HL-60/S4 treated with phorbol 12-myristate 13-acetate at 8.2 ng/mL for 4 days and 3 days (cell line): ENCODE measurements around the gene NDUFA13.

Source experiments
- in situ Hi-C: fragments of 300-500 bp; cut with MboI; formaldehyde crosslinking; loops from 2 replicates; pipeline ENCODE4 v1.15.0; 2022; ENCODE audit warnings: low sequenced_read_pairs

NDUFA13 gene

DNA sequence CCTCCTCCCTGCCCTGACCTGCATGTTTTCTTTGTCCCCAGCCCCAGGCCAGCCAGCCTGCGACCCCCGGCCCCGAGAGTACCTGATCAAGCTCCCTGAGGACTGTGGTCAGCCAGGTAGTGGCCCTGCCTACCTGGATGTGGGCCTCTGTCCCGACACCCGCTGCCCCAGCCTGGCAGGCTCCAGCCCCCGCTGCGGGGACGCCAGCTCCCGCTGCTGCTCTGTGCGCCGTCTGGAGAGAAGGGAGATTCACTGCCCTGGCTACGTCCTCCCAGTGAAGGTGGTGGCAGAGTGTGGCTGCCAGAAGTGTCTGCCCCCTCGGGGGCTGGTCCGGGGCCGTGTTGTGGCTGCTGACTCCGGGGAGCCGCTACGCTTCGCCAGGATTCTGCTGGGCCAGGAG is 27.6 kb downstream of the NDUFA13 start:
- in situ Hi-C loops, result no loop called here

DNA sequence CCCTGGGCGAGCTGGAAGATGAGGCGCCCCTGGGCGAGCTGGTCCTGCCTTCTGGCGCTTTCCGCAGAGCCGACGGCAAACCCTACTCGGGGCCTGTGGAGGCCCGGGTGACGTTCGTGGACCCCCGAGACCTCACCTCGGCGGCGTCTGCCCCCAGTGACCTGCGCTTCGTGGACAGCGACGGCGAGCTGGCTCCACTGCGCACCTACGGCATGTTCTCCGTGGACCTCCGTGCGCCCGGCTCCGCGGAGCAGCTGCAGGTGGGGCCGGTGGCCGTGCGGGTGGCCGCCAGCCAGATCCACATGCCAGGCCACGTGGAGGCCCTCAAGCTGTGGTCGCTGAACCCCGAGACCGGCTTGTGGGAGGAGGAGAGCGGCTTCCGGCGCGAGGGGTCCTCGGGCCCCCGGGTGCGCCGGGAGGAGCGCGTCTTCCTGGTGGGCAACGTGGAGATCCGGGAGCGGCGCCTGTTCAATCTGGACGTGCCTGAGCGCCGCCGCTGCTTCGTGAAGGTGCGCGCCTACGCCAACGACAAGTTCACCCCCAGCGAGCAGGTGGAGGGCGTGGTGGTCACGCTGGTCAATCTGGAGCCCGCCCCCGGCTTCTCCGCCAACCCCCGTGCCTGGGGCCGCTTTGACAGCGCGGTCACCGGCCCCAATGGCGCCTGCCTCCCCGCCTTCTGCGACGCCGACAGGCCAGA is 28.4 kb downstream of the NDUFA13 start:
- in situ Hi-C loops, result no loop called here

DNA sequence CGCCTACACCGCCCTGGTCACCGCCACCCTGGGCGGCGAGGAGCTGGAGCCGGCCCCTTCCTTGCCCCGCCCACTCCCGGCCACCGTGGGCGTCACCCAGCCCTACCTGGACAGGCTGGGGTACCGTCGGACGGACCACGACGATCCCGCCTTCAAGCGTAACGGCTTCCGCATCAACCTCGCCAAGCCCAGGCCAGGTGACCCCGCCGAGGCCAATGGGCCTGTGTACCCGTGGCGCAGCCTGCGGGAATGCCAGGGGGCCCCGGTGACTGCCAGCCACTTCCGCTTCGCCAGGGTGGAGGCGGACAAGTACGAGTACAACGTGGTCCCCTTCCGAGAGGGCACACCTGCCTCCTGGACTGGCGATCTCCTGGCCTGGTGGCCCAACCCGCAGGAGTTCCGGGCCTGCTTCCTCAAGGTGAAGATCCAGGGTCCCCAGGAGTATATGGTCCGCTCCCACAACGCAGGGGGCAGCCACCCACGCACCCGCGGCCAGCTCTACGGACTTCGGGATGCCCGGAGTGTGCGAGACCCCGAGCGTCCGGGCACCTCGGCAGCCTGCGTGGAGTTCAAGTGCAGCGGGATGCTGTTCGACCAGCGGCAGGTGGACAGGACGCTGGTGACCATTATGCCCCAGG is 29.0 kb downstream of the NDUFA13 start:
- in situ Hi-C loops, result no loop called here

DNA sequence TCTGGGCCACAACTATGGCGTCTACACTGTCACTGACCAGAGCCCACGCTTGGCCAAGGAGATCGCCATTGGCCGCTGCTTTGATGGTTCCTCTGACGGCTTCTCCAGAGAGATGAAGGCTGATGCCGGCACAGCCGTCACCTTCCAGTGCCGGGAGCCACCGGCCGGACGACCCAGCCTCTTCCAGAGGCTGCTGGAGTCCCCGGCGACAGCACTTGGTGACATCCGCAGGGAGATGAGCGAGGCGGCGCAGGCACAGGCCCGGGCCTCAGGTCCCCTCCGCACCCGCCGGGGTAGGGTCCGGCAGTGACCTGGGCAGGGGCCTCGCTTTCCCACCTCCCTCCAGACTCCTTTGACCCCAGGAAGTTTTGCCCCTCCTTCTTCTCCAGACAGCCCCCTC is 29.7 kb downstream of the NDUFA13 start:
- in situ Hi-C loops, result no loop called here

DNA sequence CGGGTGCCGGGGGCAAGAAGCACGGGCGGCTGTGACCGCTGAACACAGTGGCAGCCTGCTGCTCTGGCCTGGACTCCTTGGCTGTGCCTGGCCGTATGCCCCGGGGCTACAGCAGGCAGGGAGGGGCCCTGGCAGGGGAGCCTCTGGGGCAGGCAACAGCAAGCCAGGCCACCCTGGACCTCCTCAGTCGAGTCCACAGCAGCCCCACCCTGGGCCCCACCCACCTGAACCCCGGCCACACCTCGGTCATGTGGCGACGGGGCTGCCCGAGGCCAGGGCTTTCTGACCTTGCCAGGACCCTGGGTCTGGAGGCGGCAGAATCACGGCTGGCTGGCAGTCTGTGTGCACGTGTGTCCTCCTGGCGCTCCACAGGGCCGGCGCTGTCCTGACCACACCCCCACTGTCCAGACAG is 30.7 kb downstream of the NDUFA13 start:
- in situ Hi-C loops, result no loop called here

DNA sequence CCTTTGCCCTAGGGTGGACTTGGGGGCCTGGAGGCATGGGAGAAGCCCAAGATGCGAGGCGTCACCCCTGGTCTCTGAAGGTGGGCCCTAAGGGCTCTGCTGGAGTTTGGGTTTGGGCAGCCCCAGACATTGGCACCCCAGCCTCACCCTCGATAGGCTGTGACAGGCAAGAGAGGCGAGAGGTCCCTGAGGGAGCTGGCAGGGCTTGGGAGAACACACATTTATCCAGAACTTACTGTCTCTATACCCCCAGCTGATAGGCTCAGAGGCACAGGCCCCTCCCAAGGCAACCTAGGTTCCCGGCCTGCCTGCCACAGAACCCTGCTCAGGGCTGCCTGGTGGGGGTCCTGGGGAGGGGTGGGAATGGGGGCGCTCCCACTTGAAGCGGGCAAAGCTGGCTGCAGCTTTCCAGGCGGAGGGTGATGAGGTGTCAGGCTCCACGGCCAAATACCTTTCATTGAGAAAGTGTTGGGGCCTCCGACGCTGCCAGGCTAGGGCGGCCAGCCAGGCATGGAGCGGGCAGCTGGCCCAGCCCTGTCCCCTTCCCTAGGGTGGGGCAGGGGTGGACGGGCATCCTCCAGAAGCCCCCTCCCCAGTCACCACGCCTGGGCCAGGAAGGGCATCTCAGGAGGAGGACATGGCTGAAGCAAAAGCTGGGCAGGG is 31.8 kb downstream of the NDUFA13 start:
- in situ Hi-C loops, result no loop called here

DNA sequence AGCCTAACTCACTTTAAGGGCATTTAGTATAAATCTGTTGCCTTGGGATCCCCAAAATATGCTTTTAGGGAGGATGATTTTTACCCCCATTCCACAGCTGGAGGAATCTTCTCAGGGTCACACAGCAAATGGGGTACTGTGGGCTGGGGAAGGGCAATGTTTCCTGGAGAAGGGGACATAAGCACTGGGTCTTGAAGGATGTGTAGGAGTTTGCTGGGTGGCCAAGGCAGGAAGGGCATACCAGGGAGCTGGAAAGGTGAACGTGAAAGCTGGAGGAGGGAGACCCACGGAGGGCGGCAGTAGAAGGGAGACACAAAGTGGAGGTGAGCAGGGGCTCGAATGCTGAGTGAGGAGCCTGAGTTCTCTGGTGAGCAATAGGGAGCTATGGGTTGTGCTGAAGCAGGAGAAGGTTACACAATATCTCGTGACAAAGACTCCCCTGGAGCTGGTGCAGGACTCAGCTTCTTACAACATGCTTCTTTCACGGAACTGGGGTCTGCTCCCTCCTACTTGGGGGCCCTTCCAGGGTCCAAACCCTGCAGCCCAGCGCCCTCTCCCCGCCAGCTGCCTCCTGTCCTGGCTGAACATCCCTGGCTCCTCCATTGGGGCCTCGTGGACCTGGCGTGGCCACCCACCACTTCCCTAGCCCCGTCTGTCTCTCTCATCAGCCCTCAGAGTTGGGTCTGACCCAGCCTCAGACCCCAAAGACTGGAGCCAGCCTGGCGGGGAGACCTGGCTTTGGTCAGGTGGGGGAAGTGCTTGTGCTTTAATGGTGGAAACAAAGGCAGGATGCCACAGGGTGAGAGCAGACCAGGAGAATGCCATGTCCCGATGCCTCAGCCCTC is 33.1 kb downstream of the NDUFA13 start:
- in situ Hi-C loops, result no loop called here

DNA sequence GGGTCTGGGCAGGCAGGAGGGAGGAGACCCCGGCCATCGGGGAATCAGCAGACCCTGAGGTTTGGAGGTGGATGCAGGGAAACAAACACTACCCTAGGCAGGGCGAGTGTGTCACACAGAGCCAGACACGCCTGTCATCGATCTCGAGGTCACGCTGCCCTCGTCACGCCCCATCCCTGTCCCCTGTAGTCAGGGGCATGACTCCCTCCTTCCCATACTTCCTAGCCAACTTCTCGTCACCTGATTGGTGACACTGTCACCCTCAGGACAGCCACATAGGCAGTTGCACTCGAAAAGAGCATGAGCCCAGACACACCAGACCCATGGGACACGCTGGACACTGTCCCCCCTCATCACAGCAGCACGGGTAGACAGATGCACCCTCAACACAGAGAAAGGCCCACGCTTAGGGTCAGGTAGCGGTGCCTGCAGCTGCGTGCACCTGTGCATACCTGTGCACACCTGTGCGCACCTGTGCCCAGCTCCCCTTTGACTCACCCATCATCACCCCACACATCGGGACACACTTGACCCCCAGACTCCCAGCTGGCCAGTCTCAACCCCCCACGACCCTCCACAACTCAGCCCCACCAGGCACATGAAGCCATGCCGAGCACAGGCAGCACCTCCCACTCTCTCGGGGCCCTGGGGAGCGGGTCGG is 33.9 kb downstream of the NDUFA13 start:
- in situ Hi-C loops, result no loop called here

DNA sequence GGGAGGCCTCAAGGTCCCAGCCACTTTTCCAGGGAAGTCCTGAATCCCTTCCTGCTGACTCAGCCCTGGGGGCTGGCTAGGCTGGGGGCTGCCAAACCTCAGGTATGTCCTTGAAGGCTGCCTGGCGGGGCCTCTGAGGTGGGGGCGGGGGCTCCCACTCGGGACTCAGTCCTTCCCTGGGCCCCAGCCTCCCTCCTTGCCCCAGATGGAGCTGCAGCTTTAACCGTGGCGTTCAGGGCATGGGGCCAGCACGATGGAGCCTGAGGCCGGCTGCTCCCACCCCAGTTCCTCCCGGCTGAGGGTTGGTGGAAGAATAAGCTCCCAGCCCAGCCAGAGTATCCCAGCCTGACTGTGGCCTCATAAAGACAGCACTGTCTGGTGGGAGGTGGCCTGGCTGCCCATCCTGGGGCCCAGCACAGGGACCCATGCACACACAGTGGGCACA is 34.5 kb downstream of the NDUFA13 start:
- in situ Hi-C loops, result no loop called here

DNA sequence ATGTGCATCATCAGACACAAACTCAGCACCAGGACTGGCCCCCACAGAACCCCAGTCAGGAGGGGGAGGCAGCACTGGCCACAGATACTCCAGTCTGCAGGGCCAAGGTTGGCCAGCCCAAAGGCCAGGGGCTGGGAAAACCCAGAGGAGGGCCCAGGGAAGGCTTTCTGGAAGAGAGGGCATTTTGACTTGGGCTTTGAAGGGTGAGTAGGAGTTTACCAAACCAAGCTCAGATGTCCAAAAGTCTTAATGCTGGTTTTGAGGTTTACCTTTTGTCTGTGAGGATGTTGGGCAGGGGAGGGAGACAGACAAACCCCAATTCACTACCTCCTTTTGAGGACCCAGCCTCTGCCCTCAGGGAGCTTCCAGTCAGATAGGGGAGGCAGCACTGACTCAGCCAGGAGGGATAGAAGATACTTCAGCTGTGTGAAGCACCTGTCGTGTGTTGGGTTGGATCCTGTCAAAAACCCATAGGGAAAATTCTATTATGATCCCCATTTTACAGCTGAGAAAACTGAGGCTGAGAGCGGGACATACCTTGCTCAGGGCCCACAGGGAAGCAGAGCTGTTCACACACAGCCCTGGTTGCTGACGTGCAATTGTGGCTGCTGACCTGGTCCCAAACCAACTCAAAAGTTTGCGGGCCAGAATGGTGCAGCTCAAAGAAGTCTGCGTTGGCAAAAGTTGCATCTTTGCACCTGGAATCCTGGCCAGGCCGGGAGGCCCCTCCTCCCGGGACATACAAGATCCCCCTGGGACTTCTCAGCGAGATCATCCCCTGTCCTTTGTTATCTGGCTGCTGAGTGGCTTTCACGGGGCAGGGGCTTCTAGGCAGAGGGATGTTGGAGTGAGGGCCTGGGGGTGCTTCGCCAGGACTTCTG is 35.2 kb downstream of the NDUFA13 start:
- in situ Hi-C loops, result no loop called here

DNA sequence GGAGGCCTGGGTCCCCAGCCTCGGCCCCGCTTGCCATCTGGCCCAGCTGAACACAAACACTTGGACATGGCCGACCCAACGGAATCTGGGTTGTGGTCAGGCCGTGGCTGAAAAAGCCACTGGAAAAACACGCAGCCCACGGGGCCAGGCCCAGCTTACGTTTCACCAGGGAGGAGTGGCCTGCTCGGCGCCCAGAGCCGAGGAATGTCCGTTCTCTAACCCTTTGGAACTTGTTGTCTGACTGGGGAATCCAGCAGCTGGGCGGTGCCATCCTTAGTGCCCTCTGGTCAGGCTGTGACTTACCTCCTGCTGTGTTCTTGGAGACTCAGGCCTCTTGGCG is 35.8 kb downstream of the NDUFA13 start:
- in situ Hi-C loops, result no loop called here

DNA sequence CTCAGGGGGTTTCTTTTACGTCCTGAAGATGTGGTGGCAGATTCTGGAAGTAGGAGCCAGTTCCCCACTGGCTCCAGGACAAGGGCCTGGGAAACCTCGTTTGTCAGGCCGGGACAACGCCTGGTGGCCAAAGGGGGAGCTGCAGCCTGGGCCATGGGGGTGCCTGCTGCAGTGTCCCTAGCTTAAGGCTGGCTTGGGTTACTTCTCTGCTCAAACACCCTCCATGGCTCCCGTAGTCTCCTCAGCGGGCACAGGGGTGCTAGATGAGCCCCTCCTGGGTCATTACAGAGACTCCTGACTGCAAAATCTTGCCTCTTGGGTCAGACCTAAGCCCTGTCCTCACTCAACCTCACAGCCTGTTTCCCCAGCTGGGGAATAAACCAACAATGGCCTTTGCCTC is 36.8 kb downstream of the NDUFA13 start:
- in situ Hi-C loops, result no loop called here

DNA sequence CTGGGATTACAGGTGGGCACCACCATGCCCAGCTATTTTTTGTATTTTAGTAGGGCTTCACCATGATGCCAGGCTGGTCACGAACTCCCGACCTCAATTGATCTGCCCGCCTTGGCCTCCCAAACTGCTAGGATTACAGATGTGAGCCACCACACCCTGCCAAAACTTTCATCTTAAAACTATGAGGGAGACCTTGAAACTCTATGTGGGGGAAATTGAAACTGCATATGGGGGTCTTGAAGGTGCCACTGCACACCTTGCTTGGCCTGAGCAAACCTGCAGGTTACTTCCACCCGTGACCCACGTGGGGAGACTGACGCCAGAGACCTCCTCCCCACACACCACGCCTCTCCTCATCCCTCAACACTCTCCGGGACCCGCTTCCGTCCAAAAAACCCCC is 37.6 kb downstream of the NDUFA13 start:
- in situ Hi-C loops, result no loop called here

DNA sequence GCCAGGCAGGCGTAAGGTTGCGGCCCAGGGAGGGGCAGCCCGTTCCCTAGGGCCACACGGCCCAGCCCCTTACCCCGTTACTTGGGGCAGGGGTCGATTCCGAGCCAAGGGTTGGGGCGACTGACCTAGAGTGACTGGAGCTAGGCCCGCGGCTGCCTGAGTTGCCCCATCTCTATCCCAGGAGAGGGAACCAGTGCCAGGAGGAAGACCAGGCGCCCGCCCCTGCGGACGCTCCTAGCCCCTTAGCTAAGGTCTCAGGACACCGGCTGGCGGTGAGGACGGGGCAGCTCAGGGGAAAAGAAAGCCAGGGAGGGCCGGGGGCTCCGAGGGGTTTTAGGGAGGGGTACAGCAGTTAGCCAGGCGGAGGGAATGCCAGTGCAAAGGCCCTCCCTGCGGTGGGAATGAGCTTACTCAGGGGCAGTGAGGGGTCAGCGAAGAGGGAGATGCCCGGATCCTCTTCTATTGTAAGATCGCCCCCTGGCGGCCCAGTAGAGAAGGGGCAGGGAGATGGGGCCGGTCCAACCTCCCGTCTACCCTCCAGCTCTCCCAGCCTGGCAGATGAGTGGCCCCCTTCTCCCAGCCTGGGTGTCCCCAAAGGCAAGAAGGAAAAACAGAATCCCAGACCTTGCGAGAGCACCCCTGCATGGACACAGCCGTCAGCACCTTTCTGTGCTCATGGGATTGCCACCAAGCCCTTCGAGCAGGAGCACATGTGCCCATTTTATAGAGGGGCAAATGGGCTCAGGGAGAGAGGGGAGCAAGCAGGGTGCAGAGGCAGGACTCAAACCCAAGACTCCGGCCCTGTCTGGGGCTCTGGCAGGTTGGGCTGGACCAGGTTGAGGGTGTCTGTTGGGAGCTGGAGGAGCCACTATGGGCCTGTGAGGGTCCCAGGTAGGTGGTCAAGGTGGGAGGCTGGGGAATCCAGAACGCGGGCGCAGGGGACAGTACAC is 38.3 kb downstream of the NDUFA13 start:
- in situ Hi-C loops, result no loop called here

DNA sequence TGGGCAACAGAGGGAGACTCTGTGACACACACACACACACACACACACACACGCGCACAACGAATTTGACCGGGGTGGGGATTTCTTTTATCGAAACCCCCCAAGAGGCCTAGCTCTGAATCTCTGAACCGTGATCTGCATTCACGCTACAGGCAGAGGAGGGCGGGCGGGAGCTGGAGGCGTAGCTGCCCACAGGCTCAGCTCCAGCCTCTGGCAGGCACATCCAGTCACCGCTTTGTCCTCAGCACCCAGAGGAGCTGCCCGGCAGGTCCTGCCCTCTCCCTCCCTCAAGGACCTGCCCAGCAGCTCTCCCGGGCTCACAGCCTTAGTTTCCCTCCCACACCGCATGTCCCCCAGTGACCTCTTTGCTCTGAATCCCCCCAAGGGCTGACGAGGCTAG is 42.0 kb downstream of the NDUFA13 start:
- in situ Hi-C loops, result no loop called here

DNA sequence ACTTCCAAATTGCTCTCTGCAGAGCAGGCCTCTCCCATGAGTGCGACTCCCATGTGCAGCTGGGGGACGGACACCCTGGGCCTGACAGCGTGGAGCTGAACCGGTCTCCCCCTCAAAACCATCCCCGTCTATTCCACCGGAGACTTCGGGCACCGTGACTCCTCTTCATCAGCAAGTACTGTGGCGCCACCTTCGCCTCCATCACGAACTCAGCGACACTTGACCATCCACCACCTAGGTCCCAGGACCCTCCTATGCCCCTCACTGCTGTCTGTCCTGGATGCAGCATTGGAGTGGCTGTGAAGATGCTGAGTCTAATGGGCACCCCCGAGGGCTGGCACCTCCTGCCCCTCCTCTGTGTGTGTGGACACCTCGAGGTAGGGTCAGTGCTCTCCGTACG is 42.6 kb downstream of the NDUFA13 start:
- in situ Hi-C loops, result no loop called here

DNA sequence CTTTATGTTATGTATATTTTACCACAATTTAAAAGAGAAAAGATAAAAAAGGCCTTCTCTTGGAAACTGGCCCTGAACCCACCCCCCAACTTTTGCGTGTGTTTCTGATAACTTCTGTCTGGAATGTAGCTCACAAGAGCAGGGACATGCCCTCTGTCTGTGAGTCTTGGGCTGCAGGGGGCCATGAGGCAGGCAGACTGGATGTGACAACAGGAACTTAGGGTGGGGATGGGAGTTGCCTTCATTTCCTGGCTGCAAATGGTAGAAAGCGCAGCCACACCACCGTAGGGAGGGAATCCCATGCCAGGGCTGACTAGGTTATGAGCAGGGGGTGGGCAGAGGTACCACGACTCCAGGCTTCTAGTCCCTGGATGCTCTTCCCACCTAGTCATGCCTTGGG is 43.9 kb downstream of the NDUFA13 start:
- in situ Hi-C loops, result no loop called here

DNA sequence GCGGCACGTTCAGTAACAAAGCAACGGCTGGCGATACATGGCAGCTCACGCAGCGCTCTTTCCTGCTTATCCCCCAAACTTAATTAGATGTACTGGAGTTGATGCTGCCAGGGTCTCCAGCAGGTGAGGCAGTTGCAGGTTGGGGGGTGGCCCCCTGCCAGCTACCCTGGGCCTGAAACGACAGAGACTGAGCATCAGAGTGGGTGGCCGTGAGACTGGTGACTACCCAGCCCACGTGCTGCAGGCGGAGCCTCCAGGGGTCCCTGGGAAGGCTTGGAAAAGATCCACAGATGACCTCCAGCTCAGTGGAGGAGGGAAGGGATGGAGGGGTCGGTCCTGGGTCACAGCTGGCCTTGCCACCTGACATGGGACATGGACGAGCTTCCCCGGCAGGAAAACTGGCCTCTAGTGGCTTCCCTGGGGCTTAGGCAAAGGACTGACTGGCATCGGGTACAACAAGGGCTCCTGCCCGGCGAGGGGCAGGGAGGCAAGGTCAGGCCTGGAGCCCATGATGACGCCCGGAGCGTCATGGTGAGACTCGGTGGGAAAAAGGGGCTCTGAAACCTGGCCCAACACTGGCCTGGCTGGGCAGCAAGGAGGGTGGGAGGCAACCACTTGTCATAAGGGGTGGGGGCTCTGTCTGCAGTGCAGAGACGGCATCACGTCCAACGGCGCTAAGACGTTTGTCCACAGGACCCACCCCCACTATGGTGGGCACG is 46.1 kb downstream of the NDUFA13 start:
- in situ Hi-C loops, result no loop called here
